ENCODE results near the gene EPC1. TPM values are rescaled to one million over a fixed set of nuclear protein-coding genes. Genes with fewer than 3 reads are reported as not detected.
A peak's percentile ranks its signal among the peaks of the same experiment; 100 is the strongest.

Gene EPC1
- total and polyA plus RNA-seq, 9 of the 15 experiments (the other 6 are each of a cell fraction or from before 2014, with no cell fraction given), result 7.0 to 43.6 (median 16.1) TPM

- no peaks in the 10 kb centered on the region for H3K9me1 ChIP-seq (ENCODE audit: control insufficient read depth, insufficient read depth, low read length)
- H3K79me2 ChIP-seq (ENCODE audit: control insufficient read depth, insufficient read depth, low read length), result peaks cover 97% of the 10 kb centered on the region
- H3K4me3 ChIP-seq, result no peak overlapping the region
- WGBS (ENCODE audit: insufficient coverage, low coverage, missing lambda C conversion rate), result 71% methylated on average over 3 of the region's 3 CpGs
- BruUV-seq (replicated peaks), result no TSS peak
- H3K27ac ChIP-seq (ENCODE audit: extremely low read depth, low read depth, low read length), result no peak overlapping the region
- intact Hi-C loops (cut with micrococcal nuclease), result no loop called here
- H3K27me3 ChIP-seq (ENCODE audit: control insufficient read depth in 2 of 2, insufficient read depth in 2 of 2, low read length in 2 of 2), result no peaks in the 10 kb centered on the region
- H4K20me1 ChIP-seq (replicated peaks; ENCODE audit: control insufficient read depth, insufficient read depth, low read length), result peaks cover 8% of the 10 kb centered on the region
- in situ Hi-C loops (cut with MboI), result no loop called here
- ATAC-seq (no peak), DNase-seq (ENCODE audit: extremely low read depth in 1 of 4, low spot score in 3 of 4) (no peak), FAIRE-seq (peak; percentile 23)
- no peak overlapping the region for H2AFZ ChIP-seq (ENCODE audit: low read depth, low read length)
- no peak overlapping the region for H3K9ac ChIP-seq (ENCODE audit: insufficient read depth in 1 of 2, low read depth in 2 of 2, low read length in 2 of 2)
- ChIA-PET CTCF (ENCODE audit: low intra/inter-chr PET ratio) (no interaction called here), POLR2A (interaction anchor here (1.4 kb wide), 1 partner anchor 9 kb away, joined by 3 read pairs; no protein-coding TSS in a partner anchor)
- H3K4me1 ChIP-seq (replicated peaks in 1 of 2; ENCODE audit: control insufficient read depth in 2 of 2, insufficient read depth in 2 of 2, low read length in 2 of 2), result peaks cover 0 to 14% of the 10 kb centered on the region in 2 experiments; a peak in 2 of 5 replicates
- H3K9me3 ChIP-seq (replicated peaks; ENCODE audit: control insufficient read depth, insufficient read depth, low read depth, low read length), result no peaks in the 10 kb centered on the region
- no peak overlapping the region for H3K4me2 ChIP-seq (ENCODE audit: insufficient read depth, low read length)
- H3K36me3 ChIP-seq (ENCODE audit: control insufficient read depth, insufficient read depth, low read length), result peaks cover 2% of the 10 kb centered on the region; the same call in 1 of the 3 replicates
- TF ChIP-seq HCFC1 (IDR thresholded peaks at IDR 0.05; ENCODE audit: low read depth, low read length) (no peak), TAF1 (IDR thresholded peaks at IDR 0.05; ENCODE audit: control insufficient read depth, extremely low read depth, insufficient read depth, low read length, severe bottlenecking) (no peak), JUND (IDR thresholded peaks at IDR 0.05; ENCODE audit: borderline replicate concordance, low read depth, low read length) (no peak; the same call in 1 of the 2 replicates), JUND (tag; IDR thresholded peaks at IDR 0.05; ENCODE audit: borderline replicate concordance, low read depth, low read length) (0 out of 3 replicates have a peak, but pooled peaks have one; percentile 21), PHB (CRISPR knock-in tag; IDR thresholded peaks at IDR 0.05) (no peak), CBFA2T3 (IDR thresholded peaks at IDR 0.05) (0 out of 2 replicates have a peak, but pooled peaks have one; percentile 4), ATF3 (IDR thresholded peaks at IDR 0.05) (peak; percentile 69), ATF3 (CRISPR knock-in tag; conservative IDR thresholded peaks at IDR 0.05) (no peak), KDM1A (IDR thresholded peaks at IDR 0.05) (peak; percentile 35 to 37; a peak in 3 of 4 replicates), ZFP91 (CRISPR knock-in tag; IDR thresholded peaks at IDR 0.05) (no peak), POLR2B (IDR thresholded peaks at IDR 0.05; ENCODE audit: low read depth, partially characterized antibody) (peak; percentile 19), ATF6 (CRISPR knock-in tag; IDR thresholded peaks at IDR 0.05) (no peak), ZNF316 (IDR thresholded peaks at IDR 0.05) (no peak), ZC3H8 (IDR thresholded peaks at IDR 0.05) (no peak), ZNF217 (CRISPR knock-in tag; IDR thresholded peaks at IDR 0.05) (no peak), SMAD2 (IDR thresholded peaks at IDR 0.05; ENCODE audit: low read depth, low read length) (no peak), SFPQ (IDR thresholded peaks at IDR 0.05; ENCODE audit: low read depth, low read length) (no peak)
Measured at GRCh38 chr10:32338262-32338661, 8.7 kb downstream of the EPC1 start.

All from K562 (cell line).